IMR-90 (cell line): Measurements from ENCODE around the gene CFAP221. TPM values are rescaled to one million over a fixed set of nuclear protein-coding genes. Genes with fewer than 3 reads are reported as not detected.

ENCODE experiments used
- ATAC-seq: fragments of 200-7000 bp; cut with Tn5 transposase; 2 replicates; pipeline ENCODE4 v1.9.1; 2020; ENCODE audit warnings: low read depth, mild to moderate bottlenecking, moderate library complexity
- BruUV-seq: library from RNA; stranded (reverse); fragments of 400-500 nt; replicated peaks from 2 replicates; lab custom pipeline; 2021; lab: Mats Ljungman, UMichigan
- CTCF ChIA-PET: fragments of 300-600 bp; formaldehyde crosslinking; extraction: SDS; loops from one replicate; lab custom pipeline; 2021; ENCODE audit warnings: antibody characterized with exemption; lab: Yijun Ruan, JAX
- POLR2A ChIA-PET: fragments of 300-600 bp; sonication (Branson Sonifier 250); formaldehyde crosslinking; loops from one replicate; lab custom pipeline; 2022; ENCODE audit warnings: antibody characterized with exemption; ENCODE audit not compliant: unreplicated experiment; lab: Charles Lee
- DNase-seq: peaks from one replicate; pipeline ENCODE4 v3.0.0; 2013
- H2AFZ ChIP-seq: replicated peaks from 2 replicates; pipeline ENCODE3; 2013; ENCODE audit warnings: low read length, mild to moderate bottlenecking; ENCODE audit not compliant: poor library complexity
- H2AK5ac ChIP-seq: 2 replicates; pipeline ENCODE4 v1.6.1; 2013; ENCODE audit warnings: low read depth, low read length, inconsistent platforms
- H2AK9ac ChIP-seq: replicated peaks from 2 replicates; pipeline ENCODE3; 2013; ENCODE audit warnings: mild to moderate bottlenecking, low read depth, low read length, moderate library complexity; ENCODE audit not compliant: poor library complexity
- H2BK120ac ChIP-seq: 2 replicates; pipeline ENCODE4 v1.6.1; 2013; ENCODE audit warnings: low read depth, low read length, inconsistent platforms
- H2BK15ac ChIP-seq: 3 replicates; pipeline ENCODE4 v1.6.1; 2013; ENCODE audit warnings: low read depth, low read length, inconsistent platforms
- H2BK20ac ChIP-seq: 2 replicates; pipeline ENCODE4 v1.6.1; 2013; ENCODE audit warnings: low read depth, mild to moderate bottlenecking, inconsistent platforms, low read length, moderate library complexity
- H2BK5ac ChIP-seq: 2 replicates; pipeline ENCODE4 v1.6.1; 2013; ENCODE audit warnings: mild to moderate bottlenecking, low read depth, low read length, inconsistent platforms; ENCODE audit not compliant: poor library complexity, severe bottlenecking
- H3K14ac ChIP-seq: replicated peaks from 2 replicates; pipeline ENCODE4 v1.6.1; 2013; ENCODE audit warnings: low read depth, low read length, inconsistent platforms
- H3K18ac ChIP-seq: 2 replicates; pipeline ENCODE4 v1.6.1; 2013; ENCODE audit warnings: low read depth, low read length, control low read depth
- H3K23ac ChIP-seq: 2 replicates; pipeline ENCODE4 v1.6.1; 2013; ENCODE audit warnings: low read depth, low read length, inconsistent platforms
- H3K27ac ChIP-seq: 2 replicates; pipeline ENCODE4 v1.5.1; 2013; ENCODE audit warnings: mild to moderate bottlenecking, control low read depth, low read length; ENCODE audit not compliant: insufficient read depth
- H3K27me3 ChIP-seq: 2 replicates; pipeline ENCODE4 v1.6.1; 2013; ENCODE audit warnings: low read length; ENCODE audit not compliant: control insufficient read depth, insufficient read depth
- H3K36me3 ChIP-seq: 2 replicates; pipeline ENCODE4 v1.6.1; 2013; ENCODE audit warnings: low read length, mixed read lengths; ENCODE audit not compliant: control insufficient read depth, insufficient read depth
- H3K4ac ChIP-seq: 2 replicates; pipeline ENCODE4 v1.6.1; 2013; ENCODE audit warnings: low read depth, low read length, inconsistent platforms
- H3K4me1 ChIP-seq: 2 replicates; pipeline ENCODE4 v1.6.1; 2013; ENCODE audit warnings: low read length, mixed read lengths; ENCODE audit not compliant: control insufficient read depth, insufficient read depth
- H3K4me2 ChIP-seq: 2 replicates; pipeline ENCODE4 v1.6.1; 2013; ENCODE audit warnings: low read depth, mild to moderate bottlenecking, control low read depth, low read length, moderate library complexity
- H3K4me3 ChIP-seq: 2 replicates; pipeline ENCODE4 v1.5.1; 2013; ENCODE audit warnings: low read depth, mild to moderate bottlenecking, control low read depth, low read length, moderate library complexity; ENCODE audit not compliant: insufficient read depth
- H3K56ac ChIP-seq: 2 replicates; pipeline ENCODE4 v1.6.1; 2013; ENCODE audit warnings: low read length, inconsistent platforms; ENCODE audit not compliant: insufficient read depth; ENCODE audit errors: extremely low read depth
- H3K79me1 ChIP-seq, 2 experiments: 2 replicates each; pipeline ENCODE4 v1.6.1; 2013; ENCODE audit warnings: low read length in 2 of 2, inconsistent platforms in 1 of 2, low read depth in 1 of 2
- H3K9ac ChIP-seq: 2 replicates; pipeline ENCODE4 v1.6.1; 2013; ENCODE audit warnings: low read depth, low read length, control low read depth
- H3K9me1 ChIP-seq: 2 replicates; pipeline ENCODE4 v1.6.1; 2013; ENCODE audit warnings: low read length, inconsistent platforms; ENCODE audit not compliant: insufficient read depth
- H3K9me3 ChIP-seq: 2 replicates; pipeline ENCODE4 v1.6.1; 2013; ENCODE audit warnings: low read length; ENCODE audit not compliant: control insufficient read depth, insufficient read depth
- H4K20me1 ChIP-seq: 2 replicates; pipeline ENCODE4 v1.6.1; 2013; ENCODE audit warnings: low read length, inconsistent platforms; ENCODE audit not compliant: insufficient read depth
- H4K5ac ChIP-seq: 2 replicates; pipeline ENCODE4 v1.6.1; 2013; ENCODE audit warnings: mild to moderate bottlenecking, low read depth, low read length, control low read depth
- H4K8ac ChIP-seq, 2 experiments: 2 replicates each; pipeline ENCODE4 v1.6.1; 2013; ENCODE audit warnings: low read depth in 2 of 2, low read length in 2 of 2, control low read depth in 1 of 2, inconsistent platforms in 1 of 2
- H4K91ac ChIP-seq: 2 replicates; pipeline ENCODE4 v1.6.1; 2013; ENCODE audit warnings: low read depth, low read length, inconsistent platforms; ENCODE audit not compliant: insufficient read depth
- FOS ChIP-seq: fragments of 150-350 bp; IDR thresholded peaks from 2 replicates; pipeline ENCODE4 v1.6.1; 2016; ENCODE audit warnings: low read depth, low read length
- NFE2L2 ChIP-seq: fragments of 150-350 bp; IDR thresholded peaks from 2 replicates; pipeline ENCODE4 v1.6.1; 2016; ENCODE audit warnings: low read depth, mild to moderate bottlenecking, low read length
- POLR2A ChIP-seq: IDR thresholded peaks from 2 replicates; pipeline ENCODE4 v1.6.1; 2012; ENCODE audit warnings: mild to moderate bottlenecking, low read depth, low read length
- RAD21 ChIP-seq: IDR thresholded peaks from 2 replicates; pipeline ENCODE4 v1.6.1; 2012; ENCODE audit warnings: low read length, improper control_type of control experiment
- WGBS, 2 experiments: methylation state at CpG; one replicate each; pipeline versions ENCODE4 v1.1.5 to v1.1.7; 2013; ENCODE audit warnings: missing lambda C conversion rate in 2 of 2; ENCODE audit not compliant: insufficient read length in 1 of 2; ENCODE audit errors: extremely low coverage in 2 of 2; 5-methylcytosine and 5-hydroxymethylcytosine counted together
- dilution Hi-C: fragments of 300-500 bp; cut with HindIII; formaldehyde crosslinking; loops from one replicate; pipeline ENCODE4 v1.14.3; 2018; ENCODE audit warnings: low sequenced_read_pairs; ENCODE audit not compliant: unreplicated experiment
- in situ Hi-C: fragments of 300-500 bp; cut with MboI; formaldehyde crosslinking; loops from 3 replicates; pipeline ENCODE4 v1.14.3; 2019; ENCODE audit warnings: low sequenced_read_pairs, inconsistent platforms, mixed read lengths
- intact Hi-C: fragments of 100-400 bp; cut with micrococcal nuclease; formaldehyde crosslinking; loops from 2 replicates; pipeline ENCODE4 v1.10.0; 2022
- polyA plus RNA-seq, 3 experiments: library from polyadenylated mRNA; depleted of rRNA; stranded (reverse); fragments of >200 nt; gene quantifications; 2 replicates each; pipeline ENCODE4 v1.2.3, GENCODE V29; 2012; ENCODE audit warnings: low replicate concordance in 1 of 3
- total RNA-seq: library from RNA; depleted of rRNA; stranded (reverse); fragments of >200 nt; gene quantifications from 2 replicates; pipeline ENCODE4 v1.2.3, GENCODE V29; 2012
- TF ChIP-seq, protein P1 (sequence below): fragments of 150-350 bp; IDR thresholded peaks from 2 replicates; pipeline ENCODE4 v1.6.1; 2016; ENCODE audit warnings: low read depth, mild to moderate bottlenecking, low read length, moderate library complexity, borderline replicate concordance
- TF ChIP-seq, protein P2 (sequence below): fragments of 150-350 bp; IDR thresholded peaks from 2 replicates; pipeline ENCODE4 v1.6.1; 2017; ENCODE audit warnings: mild to moderate bottlenecking, antibody characterized with exemption, low read length, low read depth
- TF ChIP-seq, protein P3 (sequence below): conservative IDR thresholded peaks from 2 replicates; pipeline ENCODE4 v1.5.1; 2012; ENCODE audit warnings: mild to moderate bottlenecking, low read depth, low read length, improper control_type of control experiment

The CFAP221 gene
- total and polyA plus RNA-seq, 2 of the 4 experiments (the other 2 are of a cell fraction) = not detected

DNA sequence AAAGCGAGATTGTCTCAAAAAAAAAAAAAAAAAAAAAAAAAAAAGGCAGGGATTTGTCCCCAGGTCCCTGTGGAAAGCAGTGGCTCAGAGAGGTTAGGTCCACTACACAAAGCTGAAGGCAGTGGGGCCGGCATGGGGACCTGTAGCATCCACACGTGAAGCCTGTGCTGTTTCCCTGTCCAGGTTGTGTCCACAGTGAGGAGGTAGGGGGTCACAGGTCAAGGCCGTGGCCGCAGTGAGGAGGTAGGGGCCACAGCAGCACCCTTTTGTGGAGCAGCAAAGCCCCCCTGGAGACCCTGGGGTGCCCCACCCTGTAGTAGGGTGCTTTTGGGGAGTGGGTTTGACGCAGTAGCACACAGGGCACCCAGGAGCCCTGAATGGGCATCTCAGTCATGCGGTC, 148.7 kb downstream of the CFAP221 start:
- ATAC-seq (no peak), DNase-seq (no peak)
- Histone ChIP-seq H3K4me2 (no peak overlapping the region), H2BK120ac (no peak overlapping the region), H3K14ac (no peak overlapping the region), H2BK20ac (no peak overlapping the region), H3K23ac (no peak overlapping the region), H3K36me3 (no peaks in the 10 kb centered on the region), H2AFZ (no peak overlapping the region), H3K9me3 (no peaks in the 10 kb centered on the region), H3K4me1 (peaks cover 6% of the 10 kb centered on the region), H4K91ac (no peak overlapping the region), H2BK5ac (no peak overlapping the region), H3K4ac (no peak overlapping the region), H4K8ac (no peak overlapping the region), H3K18ac (no peak overlapping the region), H3K9ac (no peak overlapping the region), H3K9me1 (peaks cover 7% of the 10 kb centered on the region; the same call in 1 of the 2 replicates), H4K5ac (no peak overlapping the region), H3K56ac (no peak overlapping the region), H4K20me1 (no peaks in the 10 kb centered on the region), H3K27ac (no peak overlapping the region), H3K4me3 (no peak overlapping the region), H3K79me1 (no peaks in the 10 kb centered on the region), H2AK5ac (no peak overlapping the region), H2AK9ac (no peak overlapping the region), H2BK15ac (no peak overlapping the region), H3K27me3 (peaks cover 20% of the 10 kb centered on the region)
- ChIA-PET CTCF (no interaction called here), POLR2A (no interaction called here)
- no peak for TF ChIP-seq NFE2L2
- TF ChIP-seq, protein P1, sequence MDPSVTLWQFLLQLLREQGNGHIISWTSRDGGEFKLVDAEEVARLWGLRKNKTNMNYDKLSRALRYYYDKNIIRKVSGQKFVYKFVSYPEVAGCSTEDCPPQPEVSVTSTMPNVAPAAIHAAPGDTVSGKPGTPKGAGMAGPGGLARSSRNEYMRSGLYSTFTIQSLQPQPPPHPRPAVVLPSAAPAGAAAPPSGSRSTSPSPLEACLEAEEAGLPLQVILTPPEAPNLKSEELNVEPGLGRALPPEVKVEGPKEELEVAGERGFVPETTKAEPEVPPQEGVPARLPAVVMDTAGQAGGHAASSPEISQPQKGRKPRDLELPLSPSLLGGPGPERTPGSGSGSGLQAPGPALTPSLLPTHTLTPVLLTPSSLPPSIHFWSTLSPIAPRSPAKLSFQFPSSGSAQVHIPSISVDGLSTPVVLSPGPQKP = no peak
- no peak for TF ChIP-seq FOS
- no peak for TF ChIP-seq POLR2A
- no peak for TF ChIP-seq RAD21
- TF ChIP-seq, protein P2, sequence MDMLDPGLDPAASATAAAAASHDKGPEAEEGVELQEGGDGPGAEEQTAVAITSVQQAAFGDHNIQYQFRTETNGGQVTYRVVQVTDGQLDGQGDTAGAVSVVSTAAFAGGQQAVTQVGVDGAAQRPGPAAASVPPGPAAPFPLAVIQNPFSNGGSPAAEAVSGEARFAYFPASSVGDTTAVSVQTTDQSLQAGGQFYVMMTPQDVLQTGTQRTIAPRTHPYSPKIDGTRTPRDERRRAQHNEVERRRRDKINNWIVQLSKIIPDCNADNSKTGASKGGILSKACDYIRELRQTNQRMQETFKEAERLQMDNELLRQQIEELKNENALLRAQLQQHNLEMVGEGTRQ = no peak
- TF ChIP-seq, protein P3, sequence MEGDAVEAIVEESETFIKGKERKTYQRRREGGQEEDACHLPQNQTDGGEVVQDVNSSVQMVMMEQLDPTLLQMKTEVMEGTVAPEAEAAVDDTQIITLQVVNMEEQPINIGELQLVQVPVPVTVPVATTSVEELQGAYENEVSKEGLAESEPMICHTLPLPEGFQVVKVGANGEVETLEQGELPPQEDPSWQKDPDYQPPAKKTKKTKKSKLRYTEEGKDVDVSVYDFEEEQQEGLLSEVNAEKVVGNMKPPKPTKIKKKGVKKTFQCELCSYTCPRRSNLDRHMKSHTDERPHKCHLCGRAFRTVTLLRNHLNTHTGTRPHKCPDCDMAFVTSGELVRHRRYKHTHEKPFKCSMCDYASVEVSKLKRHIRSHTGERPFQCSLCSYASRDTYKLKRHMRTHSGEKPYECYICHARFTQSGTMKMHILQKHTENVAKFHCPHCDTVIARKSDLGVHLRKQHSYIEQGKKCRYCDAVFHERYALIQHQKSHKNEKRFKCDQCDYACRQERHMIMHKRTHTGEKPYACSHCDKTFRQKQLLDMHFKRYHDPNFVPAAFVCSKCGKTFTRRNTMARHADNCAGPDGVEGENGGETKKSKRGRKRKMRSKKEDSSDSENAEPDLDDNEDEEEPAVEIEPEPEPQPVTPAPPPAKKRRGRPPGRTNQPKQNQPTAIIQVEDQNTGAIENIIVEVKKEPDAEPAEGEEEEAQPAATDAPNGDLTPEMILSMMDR = no peak
- BruUV-seq = no TSS peak
- intact Hi-C loops = no loop called here
- 100% methylated on average over 1 of the region's 7 CpGs; no CpG with 5 or more reads in 1 of the 2 experiments for WGBS, 2 experiments
- in situ Hi-C loops = no loop called here
- dilution Hi-C loops = no loop called here
